HEK293 (cell line): ENCODE results near the gene MACROH2A1.

Source experiments
- CTCF ChIA-PET: fragments of 350-600 bp; formaldehyde crosslinking; extraction: SDS; loops from one replicate; lab custom pipeline; 2021; ENCODE audit warnings: antibody characterized with exemption; lab: Yijun Ruan, JAX
- POLR2A ChIA-PET: fragments of 300-600 bp; formaldehyde crosslinking; extraction: SDS; loops from one replicate; lab custom pipeline; 2020; ENCODE audit warnings: antibody characterized with exemption, inconsistent platforms; lab: Yijun Ruan, JAX
- H3K27ac ChIP-seq: fragments of 200-500 bp; sonication (Bioruptor generic); 2 replicates; pipeline ENCODE4 v1.5.1; 2014; ENCODE audit warnings: low read depth, low read length, control low read depth, inconsistent platforms; ENCODE audit errors: extremely low read depth
- H3K36me3 ChIP-seq, 2 experiments: fragments of 200-500 bp in 1 of 2; sonication (Bioruptor generic) in 1 of 2; 1 replicate in 1 of 2; 2 replicates in 1 of 2; pipeline ENCODE4 v1.5.1; 2014 to 2017; ENCODE audit warnings: inconsistent platforms in 2 of 2, low read length in 2 of 2; ENCODE audit not compliant: control insufficient read depth in 2 of 2, insufficient read depth in 1 of 2
- H3K4me1 ChIP-seq: fragments of 200-500 bp; sonication (Bioruptor generic); 2 replicates; pipeline ENCODE4 v1.5.1; 2014; ENCODE audit warnings: mild to moderate bottlenecking, low read length, inconsistent platforms; ENCODE audit not compliant: control insufficient read depth, insufficient read depth
- H3K4me3 ChIP-seq: 2 replicates; pipeline ENCODE4 v1.5.1; 2011; ENCODE audit warnings: low read depth, mild to moderate bottlenecking, control low read depth, low read length, moderate library complexity
- H3K9me3 ChIP-seq: fragments of 200-500 bp; sonication (Bioruptor generic); 2 replicates; pipeline ENCODE4 v1.5.1; 2014; ENCODE audit warnings: low read depth, low read length, inconsistent platforms; ENCODE audit not compliant: control insufficient read depth, insufficient read depth
- EGR2 ChIP-seq: fragments of 450-650 bp; formaldehyde crosslinking; IDR thresholded peaks from 2 replicates; pipeline ENCODE4 v1.5.1; 2016; ENCODE audit warnings: low read depth, missing biosample characterization, missing genetic modification characterization
- GLIS2 ChIP-seq: fragments of 450-650 bp; formaldehyde crosslinking; IDR thresholded peaks from 2 replicates; pipeline ENCODE4 v1.5.1; 2016; ENCODE audit warnings: missing biosample characterization, missing genetic modification characterization
- KLF9 ChIP-seq: fragments of 450-650 bp; formaldehyde crosslinking; IDR thresholded peaks from 2 replicates; pipeline ENCODE4 v1.5.1; 2016; ENCODE audit warnings: missing biosample characterization, missing genetic modification characterization, low read depth
- OVOL3 ChIP-seq: fragments of 450-650 bp; formaldehyde crosslinking; IDR thresholded peaks from 2 replicates; pipeline ENCODE4 v1.5.1; 2016; ENCODE audit warnings: missing biosample characterization, missing genetic modification characterization
- RBAK ChIP-seq: fragments of 450-650 bp; formaldehyde crosslinking; IDR thresholded peaks from 2 replicates; pipeline ENCODE4 v1.5.1; 2016; ENCODE audit warnings: missing biosample characterization, missing genetic modification characterization
- SALL2 ChIP-seq: fragments of 450-650 bp; formaldehyde crosslinking; IDR thresholded peaks from 2 replicates; pipeline ENCODE4 v1.5.0; 2017; ENCODE audit warnings: missing biosample characterization, mild to moderate bottlenecking, missing genetic modification characterization, borderline replicate concordance
- ZBTB1 ChIP-seq: fragments of 450-650 bp; formaldehyde crosslinking; IDR thresholded peaks from 2 replicates; pipeline ENCODE4 v1.5.1; 2016; ENCODE audit warnings: missing biosample characterization, missing genetic modification characterization
- ZBTB17 ChIP-seq: fragments of 450-650 bp; formaldehyde crosslinking; IDR thresholded peaks from 2 replicates; pipeline ENCODE4 v1.5.1; 2016; ENCODE audit warnings: missing biosample characterization, missing genetic modification characterization
- ZBTB20 ChIP-seq: fragments of 450-650 bp; formaldehyde crosslinking; IDR thresholded peaks from 2 replicates; pipeline ENCODE4 v1.5.1; 2016; ENCODE audit warnings: missing biosample characterization, missing genetic modification characterization
- ZBTB44 ChIP-seq: fragments of 450-650 bp; IDR thresholded peaks from 2 replicates; pipeline ENCODE4 v1.5.1; 2018; ENCODE audit warnings: missing biosample characterization, mild to moderate bottlenecking, missing genetic modification characterization
- ZBTB8A ChIP-seq: fragments of 450-650 bp; formaldehyde crosslinking; IDR thresholded peaks from 2 replicates; pipeline ENCODE4 v1.5.1; 2016; ENCODE audit warnings: missing biosample characterization, missing genetic modification characterization
- ZNF169 ChIP-seq: fragments of 450-650 bp; formaldehyde crosslinking; IDR thresholded peaks from 2 replicates; pipeline ENCODE4 v1.5.1; 2016; ENCODE audit warnings: missing biosample characterization, missing genetic modification characterization
- ZNF292 ChIP-seq: fragments of 450-650 bp; formaldehyde crosslinking; IDR thresholded peaks from 2 replicates; pipeline ENCODE4 v1.5.1; 2016; ENCODE audit warnings: low read depth, missing biosample characterization, missing genetic modification characterization, borderline replicate concordance
- ZNF335 ChIP-seq: fragments of 450-650 bp; formaldehyde crosslinking; conservative IDR thresholded peaks from 2 replicates; pipeline ENCODE4 v1.5.1; 2016; ENCODE audit warnings: missing biosample characterization, missing genetic modification characterization
- ZNF37A ChIP-seq: fragments of 450-650 bp; IDR thresholded peaks from 2 replicates; pipeline ENCODE4 v1.5.1; 2018; ENCODE audit warnings: missing biosample characterization, missing genetic modification characterization
- ZNF423 ChIP-seq: fragments of 450-650 bp; formaldehyde crosslinking; IDR thresholded peaks from 2 replicates; pipeline ENCODE4 v1.5.1; 2016; ENCODE audit warnings: missing biosample characterization, missing genetic modification characterization
- ZNF433 ChIP-seq: fragments of 450-650 bp; formaldehyde crosslinking; IDR thresholded peaks from 2 replicates; pipeline ENCODE4 v1.5.1; 2016; ENCODE audit warnings: missing biosample characterization, missing genetic modification characterization, low read depth
- ZNF514 ChIP-seq: fragments of 450-650 bp; formaldehyde crosslinking; IDR thresholded peaks from 2 replicates; pipeline ENCODE4 v1.5.1; 2016; ENCODE audit warnings: missing biosample characterization, missing genetic modification characterization
- ZNF645 ChIP-seq: fragments of 450-650 bp; formaldehyde crosslinking; IDR thresholded peaks from 2 replicates; pipeline ENCODE4; 2016; ENCODE audit warnings: missing biosample characterization, missing genetic modification characterization
- ZNF692 ChIP-seq: fragments of 450-650 bp; formaldehyde crosslinking; IDR thresholded peaks from 2 replicates; pipeline ENCODE4 v1.5.1; 2016; ENCODE audit warnings: missing biosample characterization, missing genetic modification characterization
- ZNF837 ChIP-seq: fragments of 450-650 bp; formaldehyde crosslinking; IDR thresholded peaks from 2 replicates; pipeline ENCODE4 v1.5.1; 2016; ENCODE audit warnings: missing biosample characterization, missing genetic modification characterization
- ZNF843 ChIP-seq: fragments of 450-650 bp; formaldehyde crosslinking; IDR thresholded peaks from 2 replicates; pipeline ENCODE4 v1.5.1; 2016; ENCODE audit warnings: missing biosample characterization, missing genetic modification characterization
- ZSCAN5A ChIP-seq: fragments of 450-650 bp; formaldehyde crosslinking; IDR thresholded peaks from 2 replicates; pipeline ENCODE4 v1.5.1; 2016; ENCODE audit warnings: missing biosample characterization, missing genetic modification characterization

The MACROH2A1 gene

GRCh38 chr5:135433681-135434426 lies 34.8 kb upstream of the MACROH2A1 start:
- no peaks in the 10 kb centered on the region for H3K9me3 ChIP-seq
- POLR2A ChIA-PET: no interaction called here
- no peaks in the 10 kb centered on the region for H3K4me1 ChIP-seq
- H3K36me3 ChIP-seq: no peaks in the 10 kb centered on the region
- H3K4me3 ChIP-seq: no peak overlapping the region
- TF ChIP-seq ZSCAN5A (tag by site-specific recombination) (no peak), ZNF843 (tag by site-specific recombination) (no peak), ZNF292 (tag by site-specific recombination) (no peak), ZNF692 (tag by site-specific recombination) (no peak), ZBTB44 (tag by site-specific recombination) (no peak), SALL2 (tag by site-specific recombination) (no peak), ZBTB8A (tag by site-specific recombination) (no peak), ZNF169 (tag by site-specific recombination) (no peak), GLIS2 (tag by site-specific recombination) (no peak), ZNF335 (tag by site-specific recombination) (no peak), ZNF37A (tag by site-specific recombination) (no peak), ZBTB17 (no peak), ZNF645 (tag by site-specific recombination) (no peak), RBAK (tag by site-specific recombination) (no peak), EGR2 (tag by site-specific recombination) (no peak)
- CTCF ChIA-PET: interaction anchor here (0.6 to 2.9 kb wide), 3 partner anchors 10 to 608 kb away, joined by 3 to 11 read pairs (median 3); no protein-coding TSS in a partner anchor
- H3K27ac ChIP-seq: no peak overlapping the region

GRCh38 chr5:135432113-135432512 lies 33.1 kb upstream of the MACROH2A1 start:
- Histone ChIP-seq H3K36me3 (no peaks in the 10 kb centered on the region), H3K4me3 (no peak overlapping the region), H3K27ac (no peak overlapping the region), H3K4me1 (no peaks in the 10 kb centered on the region), H3K9me3 (no peaks in the 10 kb centered on the region)
- TF ChIP-seq OVOL3 (tag by site-specific recombination) (no peak), KLF9 (tag by site-specific recombination) (no peak), ZNF423 (tag by site-specific recombination) (no peak), ZNF292 (tag by site-specific recombination) (no peak), ZBTB20 (tag by site-specific recombination) (no peak), ZNF837 (tag by site-specific recombination) (no peak), ZNF433 (tag by site-specific recombination) (no peak), ZBTB1 (tag by site-specific recombination) (no peak), ZNF514 (no peak)
- ChIA-PET CTCF (interaction anchor here (0.6 kb wide), 2 partner anchors 448 to 1120 kb away, joined by 3 to 7 read pairs; no protein-coding TSS in a partner anchor), POLR2A (no interaction called here)
